Fibroblast of the aortic adventitia (primary cell): ENCODE measurements around the gene TENM4. TPM values are rescaled to one million over a fixed set of nuclear protein-coding genes. Genes with fewer than 3 reads are reported as not detected.

Experiments
- DNase-seq: peaks from one replicate; pipeline ENCODE4 v3.0.0-alpha.2; 2010; ENCODE audit warnings: low read depth
- H3K4me3 ChIP-seq: 2 replicates; pipeline ENCODE4 v1.5.1; 2011; ENCODE audit warnings: low read depth, mild to moderate bottlenecking, control low read depth, low read length, moderate library complexity
- small RNA-seq: library from RNA; depleted of rRNA; stranded (forward); fragments of <200 nt; gene quantifications from one replicate; pipeline ENCODE3, GENCODE V24; 2012
- total RNA-seq: library from RNA; depleted of rRNA; stranded (reverse); fragments of >200 nt; gene quantifications from 2 replicates; pipeline ENCODE4 v1.2.3, GENCODE V29; 2012; ENCODE audit warnings: low replicate concordance
- TF ChIP-seq, protein P1 (sequence below): IDR thresholded peaks from 2 replicates; pipeline ENCODE4 v1.5.1; 2011; ENCODE audit warnings: mild to moderate bottlenecking, low read length, control low read depth, inconsistent platforms; ENCODE audit not compliant: insufficient read depth

Gene TENM4
- total RNA-seq, 1 donor = 113 TPM

- no peak for DNase-seq
- TF ChIP-seq, protein P1, sequence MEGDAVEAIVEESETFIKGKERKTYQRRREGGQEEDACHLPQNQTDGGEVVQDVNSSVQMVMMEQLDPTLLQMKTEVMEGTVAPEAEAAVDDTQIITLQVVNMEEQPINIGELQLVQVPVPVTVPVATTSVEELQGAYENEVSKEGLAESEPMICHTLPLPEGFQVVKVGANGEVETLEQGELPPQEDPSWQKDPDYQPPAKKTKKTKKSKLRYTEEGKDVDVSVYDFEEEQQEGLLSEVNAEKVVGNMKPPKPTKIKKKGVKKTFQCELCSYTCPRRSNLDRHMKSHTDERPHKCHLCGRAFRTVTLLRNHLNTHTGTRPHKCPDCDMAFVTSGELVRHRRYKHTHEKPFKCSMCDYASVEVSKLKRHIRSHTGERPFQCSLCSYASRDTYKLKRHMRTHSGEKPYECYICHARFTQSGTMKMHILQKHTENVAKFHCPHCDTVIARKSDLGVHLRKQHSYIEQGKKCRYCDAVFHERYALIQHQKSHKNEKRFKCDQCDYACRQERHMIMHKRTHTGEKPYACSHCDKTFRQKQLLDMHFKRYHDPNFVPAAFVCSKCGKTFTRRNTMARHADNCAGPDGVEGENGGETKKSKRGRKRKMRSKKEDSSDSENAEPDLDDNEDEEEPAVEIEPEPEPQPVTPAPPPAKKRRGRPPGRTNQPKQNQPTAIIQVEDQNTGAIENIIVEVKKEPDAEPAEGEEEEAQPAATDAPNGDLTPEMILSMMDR = no peak
- H3K4me3 ChIP-seq = no peak overlapping the region
Observed at GRCh38 chr11:78603792-78604191, 837.0 kb downstream of the TENM4 start.

Small RNAs within 50 kb of the gene (small RNA-seq; reads per million reads assigned to genes)
- gene MIR5579 = not detected
- gene MIR708 = 175 reads per million, percentile 98 among the genes with 10 or more reads in this experiment
